Activated B cell treated with CpG ODN at 0.5 μM for 24 hours (primary cell): Measurements from ENCODE around the gene MEAK7. TPM values are rescaled to one million over a fixed set of nuclear protein-coding genes. Genes with fewer than 3 reads are reported as not detected.

Source experiments
- ATAC-seq: fragments of 200-7000 bp; cut with Tn5 transposase; one replicate; pipeline ENCODE4 v1.10.0; 2021; ENCODE audit warnings: low read depth, mild to moderate bottlenecking, moderate library complexity
- CTCF ChIA-PET: fragments of 350-600 bp; sonication (Branson Sonifier 250); formaldehyde crosslinking; loops from one replicate; lab custom pipeline; 2021; ENCODE audit warnings: antibody characterized with exemption; lab: Charles Lee
- POLR2A ChIA-PET: fragments of 350-600 bp; sonication (Branson Sonifier 250); formaldehyde crosslinking; loops from one replicate; lab custom pipeline; 2021; ENCODE audit warnings: antibody characterized with exemption; lab: Charles Lee
- DNase-seq: peaks from one replicate; pipeline ENCODE4 v3.0.0; 2022
- H3K27ac Mint-ChIP-seq: one replicate; pipeline ENCODE4 v1.8.0; 2020; ENCODE audit warnings: mixed read lengths
- H3K27me3 Mint-ChIP-seq: one replicate; pipeline ENCODE4 v1.8.0; 2021; ENCODE audit warnings: mixed read lengths
- H3K36me3 Mint-ChIP-seq: one replicate; pipeline ENCODE4 v1.8.0; 2021; ENCODE audit warnings: low read depth, mixed read lengths
- H3K4me1 Mint-ChIP-seq: one replicate; pipeline ENCODE4 v1.8.0; 2021; ENCODE audit warnings: mixed read lengths
- H3K4me3 Mint-ChIP-seq: one replicate; pipeline ENCODE4 v1.8.0; 2020; ENCODE audit warnings: mild to moderate bottlenecking, mixed read lengths
- H3K9me3 Mint-ChIP-seq: one replicate; pipeline ENCODE4 v1.8.0; 2020; ENCODE audit warnings: mixed read lengths
- CTCF ChIP-seq: fragments of 200-600 bp; IDR thresholded peaks from one replicate; pipeline ENCODE4 v1.8.0; 2022; ENCODE audit warnings: antibody characterized with exemption, mild to moderate bottlenecking
- intact Hi-C: fragments of 100-400 bp; cut with micrococcal nuclease; formaldehyde crosslinking; loops from one replicate; pipeline ENCODE4 v1.15.1; 2024
- total RNA-seq: library from RNA; stranded (reverse); gene quantifications from 2 replicates; pipeline ENCODE4 v1.2.3, GENCODE V29; 2022

Gene MEAK7
- total RNA-seq, 1 donor from 2014 or later: 15.0 TPM

GRCh38 chr16:84513123-84513522, 8.7 kb upstream of the MEAK7 start:
- DNase-seq: no peak

GRCh38 chr16:84511831-84512230, 7.4 kb upstream of the MEAK7 start:
- no peaks in the 10 kb centered on the region for H3K9me3 Mint-ChIP-seq
- POLR2A ChIA-PET: interaction anchor here (0.6 to 5.7 kb wide), 5 partner anchors 88 to 110 kb away, joined by 5 to 82 read pairs (median 8); partner anchors contain the start of gene COTL1
- H3K27me3 Mint-ChIP-seq: no peaks in the 10 kb centered on the region
- peak overlapping the region; percentile 68 for H3K27ac Mint-ChIP-seq
- ATAC-seq (no peak), DNase-seq (no peak)
- H3K4me1 Mint-ChIP-seq: peaks cover 54% of the 10 kb centered on the region
- no peaks in the 10 kb centered on the region for H3K36me3 Mint-ChIP-seq
- CTCF ChIA-PET: interaction anchor here (0.9 to 11.1 kb wide), 10 partner anchors 21 to 235 kb away, joined by 3 to 166 read pairs (median 5); no protein-coding TSS in a partner anchor
- no peak for TF ChIP-seq CTCF
- no peak overlapping the region for H3K4me3 Mint-ChIP-seq
- intact Hi-C loops: loop anchor here (1.0 kb wide), 4 partner anchors 106 to 226 kb away; partner anchors contain the start of gene COTL1

More at GRCh38 chr16:84513123-84513522, 8.7 kb upstream of the MEAK7 start:
- intact Hi-C loops: no loop called here
- no peaks in the 10 kb centered on the region for H3K27me3 Mint-ChIP-seq
- CTCF ChIA-PET: interaction anchor here (0.8 to 11.1 kb wide), 5 partner anchors 73 to 227 kb away, joined by 3 to 166 read pairs (median 4); no protein-coding TSS in a partner anchor
- peaks cover 41% of the 10 kb centered on the region for H3K4me1 Mint-ChIP-seq
- no peak for ATAC-seq
- H3K27ac Mint-ChIP-seq: peak overlapping the region; percentile 50
- no peaks in the 10 kb centered on the region for H3K9me3 Mint-ChIP-seq
- no peak for TF ChIP-seq CTCF
- no peak overlapping the region for H3K4me3 Mint-ChIP-seq
- H3K36me3 Mint-ChIP-seq: no peaks in the 10 kb centered on the region
- POLR2A ChIA-PET: interaction anchor here (0.7 to 5.7 kb wide), 7 partner anchors 8 to 109 kb away, joined by 3 to 82 read pairs (median 14); partner anchors contain the start of genes COTL1 and MEAK7

- Mint-ChIP-seq H3K9me3 (no peaks in the 10 kb centered on the region), H3K27ac (peak overlapping the region; percentile 68), H3K4me1 (peaks cover 59% of the 10 kb centered on the region), H3K36me3 (no peaks in the 10 kb centered on the region), H3K4me3 (peak overlapping the region; percentile 19), H3K27me3 (no peaks in the 10 kb centered on the region)
- ATAC-seq (peak; percentile 26), DNase-seq (peak; percentile 80)
- ChIA-PET CTCF (interaction anchor here (0.7 to 11.1 kb wide), 19 partner anchors 8 to 235 kb away, joined by 3 to 166 read pairs (median 4); no protein-coding TSS in a partner anchor), POLR2A (interaction anchor here (0.7 to 5.7 kb wide), 12 partner anchors 51 to 219 kb away, joined by 3 to 82 read pairs (median 5); partner anchors contain the start of gene COTL1)
- TF ChIP-seq CTCF: peak; percentile 92
- intact Hi-C loops: loop anchor here (1.0 kb wide), 4 partner anchors 107 to 227 kb away; partner anchors contain the start of gene COTL1
These were observed 6.8 kb upstream of the MEAK7 start for GRCh38 chr16:84511180-84511800.

GRCh38 chr16:84509032-84509950, 4.8 kb upstream of the MEAK7 start:
- H3K27ac Mint-ChIP-seq: no peak overlapping the region
- no peak overlapping the region for H3K4me3 Mint-ChIP-seq
- intact Hi-C loops: loop anchor here (5.0 kb wide), 1 partner anchor 422 kb away; no protein-coding TSS in a partner anchor
- TF ChIP-seq CTCF: no peak
- POLR2A ChIA-PET: interaction anchor here (0.7 to 2.1 kb wide), 4 partner anchors 54 to 109 kb away, joined by 4 to 7 read pairs (median 5); partner anchors contain the start of gene COTL1
- H3K9me3 Mint-ChIP-seq: no peaks in the 10 kb centered on the region
- DNase-seq: no peak
- H3K36me3 Mint-ChIP-seq: no peaks in the 10 kb centered on the region
- ATAC-seq: no peak
- CTCF ChIA-PET: interaction anchor here (1.0 to 11.1 kb wide), 3 partner anchors 16 to 114 kb away, joined by 3 to 166 read pairs (median 12); no protein-coding TSS in a partner anchor
- H3K4me1 Mint-ChIP-seq: peaks cover 65% of the 10 kb centered on the region
- H3K27me3 Mint-ChIP-seq: no peaks in the 10 kb centered on the region
